ENCODE data around the gene LIME1.

- TF ChIP-seq POLR2A (IDR thresholded peaks at IDR 0.05), result no peak
- TF ChIP-seq, protein P1, sequence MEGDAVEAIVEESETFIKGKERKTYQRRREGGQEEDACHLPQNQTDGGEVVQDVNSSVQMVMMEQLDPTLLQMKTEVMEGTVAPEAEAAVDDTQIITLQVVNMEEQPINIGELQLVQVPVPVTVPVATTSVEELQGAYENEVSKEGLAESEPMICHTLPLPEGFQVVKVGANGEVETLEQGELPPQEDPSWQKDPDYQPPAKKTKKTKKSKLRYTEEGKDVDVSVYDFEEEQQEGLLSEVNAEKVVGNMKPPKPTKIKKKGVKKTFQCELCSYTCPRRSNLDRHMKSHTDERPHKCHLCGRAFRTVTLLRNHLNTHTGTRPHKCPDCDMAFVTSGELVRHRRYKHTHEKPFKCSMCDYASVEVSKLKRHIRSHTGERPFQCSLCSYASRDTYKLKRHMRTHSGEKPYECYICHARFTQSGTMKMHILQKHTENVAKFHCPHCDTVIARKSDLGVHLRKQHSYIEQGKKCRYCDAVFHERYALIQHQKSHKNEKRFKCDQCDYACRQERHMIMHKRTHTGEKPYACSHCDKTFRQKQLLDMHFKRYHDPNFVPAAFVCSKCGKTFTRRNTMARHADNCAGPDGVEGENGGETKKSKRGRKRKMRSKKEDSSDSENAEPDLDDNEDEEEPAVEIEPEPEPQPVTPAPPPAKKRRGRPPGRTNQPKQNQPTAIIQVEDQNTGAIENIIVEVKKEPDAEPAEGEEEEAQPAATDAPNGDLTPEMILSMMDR (IDR thresholded peaks at IDR 0.05), result no peak
Measured at GRCh38 chr20:63754008-63754407, 17.5 kb downstream of the LIME1 start.
